Measurements from ENCODE around the gene MAPK8.

The MAPK8 gene

GRCh38 chr10:48399551-48399950, 93.1 kb downstream of the MAPK8 start:
- no peak for DNase-seq (ENCODE audit: low read depth)
- TF ChIP-seq CTCF (IDR thresholded peaks at IDR 0.05; ENCODE audit: low read depth, low read length) (no peak), MYC (IDR thresholded peaks at IDR 0.05; ENCODE audit: low read depth, low read length) (no peak), POLR2A (IDR thresholded peaks at IDR 0.05; ENCODE audit: extremely low read depth, insufficient read length) (no peak), MAX (IDR thresholded peaks at IDR 0.05; ENCODE audit: low read depth, low read length) (no peak)
- no peak overlapping the region for H3K4me3 ChIP-seq (ENCODE audit: low read depth, low read length)

DNA sequence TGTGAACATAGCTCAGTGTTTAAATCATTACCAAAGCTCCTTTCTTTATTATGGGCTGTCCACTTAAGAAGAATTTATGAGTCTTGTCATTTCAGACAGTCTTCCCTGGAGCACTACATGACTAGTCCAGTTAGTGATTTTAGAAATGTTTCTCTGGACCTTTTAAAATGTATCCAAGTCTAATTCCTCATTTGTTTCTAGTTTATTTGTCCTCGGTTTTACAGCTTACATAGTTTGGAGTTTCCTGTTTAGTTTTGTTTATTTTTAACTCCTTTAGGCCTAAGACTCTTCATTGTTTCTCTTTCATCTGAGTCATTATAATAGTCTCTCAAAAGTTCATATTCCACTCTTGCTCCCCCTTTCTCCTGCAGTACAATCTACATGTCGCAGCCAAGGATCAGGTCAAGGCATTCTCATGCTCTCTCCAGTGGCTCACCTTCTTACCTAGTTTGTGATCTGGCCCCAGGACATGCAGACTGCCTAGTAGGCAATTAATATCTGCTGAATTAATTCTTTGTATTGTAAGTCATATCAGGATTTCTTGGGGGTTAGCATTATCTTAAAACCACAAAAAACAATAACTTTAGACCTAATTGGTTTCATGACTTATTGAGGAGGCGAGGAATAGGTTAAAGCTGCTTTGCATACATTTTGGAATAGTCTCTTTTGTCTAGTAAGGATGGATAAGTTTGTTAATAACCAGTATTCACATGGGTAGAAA, 93.8 kb downstream of the MAPK8 start:
- DNase-seq (ENCODE audit: low read depth) = no peak
- TF ChIP-seq POLR2A (IDR thresholded peaks at IDR 0.05; ENCODE audit: extremely low read depth, insufficient read length) (no peak), CTCF (IDR thresholded peaks at IDR 0.05; ENCODE audit: low read depth, low read length) (no peak), MYC (IDR thresholded peaks at IDR 0.05; ENCODE audit: low read depth, low read length) (no peak), MAX (IDR thresholded peaks at IDR 0.05; ENCODE audit: low read depth, low read length) (no peak)

GRCh38 chr10:48400850-48401220, 94.4 kb downstream of the MAPK8 start:
- H3K4me3 ChIP-seq (ENCODE audit: low read depth, low read length) = no peak overlapping the region
- TF ChIP-seq CTCF (IDR thresholded peaks at IDR 0.05; ENCODE audit: low read depth, low read length) (no peak), MYC (IDR thresholded peaks at IDR 0.05; ENCODE audit: low read depth, low read length) (no peak), MAX (IDR thresholded peaks at IDR 0.05; ENCODE audit: low read depth, low read length) (no peak), POLR2A (IDR thresholded peaks at IDR 0.05; ENCODE audit: extremely low read depth, insufficient read length) (no peak)
- no peak for DNase-seq (ENCODE audit: low read depth)

More for the DNA sequence above, 93.8 kb downstream of the MAPK8 start:
- H3K4me3 ChIP-seq (ENCODE audit: low read depth, low read length) = no peak overlapping the region

DNA sequence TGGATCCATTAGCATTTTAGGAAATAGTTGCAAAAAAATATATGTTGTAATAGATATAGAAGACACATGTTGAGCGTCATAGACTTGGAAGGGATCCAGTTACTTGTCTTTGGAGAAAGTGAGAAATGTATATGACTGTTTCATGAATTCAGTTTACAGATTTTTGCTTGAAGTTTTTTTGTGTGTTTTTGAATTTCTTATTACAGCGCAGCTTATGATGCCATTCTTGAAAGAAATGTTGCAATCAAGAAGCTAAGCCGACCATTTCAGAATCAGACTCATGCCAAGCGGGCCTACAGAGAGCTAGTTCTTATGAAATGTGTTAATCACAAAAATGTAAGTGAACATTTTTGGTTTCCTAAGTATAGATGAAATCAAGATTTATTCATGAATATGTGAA, 98.2 kb downstream of the MAPK8 start:
- DNase-seq (ENCODE audit: low read depth) = peak; percentile 28
- H3K4me3 ChIP-seq (ENCODE audit: low read depth, low read length) = no peak overlapping the region
- no peak for TF ChIP-seq MAX (IDR thresholded peaks at IDR 0.05; ENCODE audit: low read depth, low read length)

DNA sequence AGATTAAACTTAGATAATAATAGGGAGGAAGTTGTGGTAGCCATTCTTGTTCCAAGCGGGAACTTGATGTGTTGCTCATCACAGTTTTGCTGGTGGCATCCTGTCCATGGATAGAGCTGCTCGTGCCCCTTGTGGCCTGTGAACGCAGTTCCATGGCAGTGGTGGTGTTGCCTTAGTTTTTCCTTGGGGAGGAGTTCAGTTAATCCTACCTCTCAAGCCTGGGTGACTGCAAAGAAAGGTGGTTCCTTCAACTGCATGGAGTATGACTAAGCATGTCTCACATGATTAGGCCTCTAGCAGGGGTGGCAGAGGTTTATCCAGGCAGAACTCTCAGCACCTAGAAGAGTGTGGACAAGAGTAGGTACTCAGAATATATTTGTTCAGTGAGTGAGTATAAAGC, 99.7 kb downstream of the MAPK8 start:
- DNase-seq (ENCODE audit: low read depth) = peak; percentile 12
- no peak overlapping the region for H3K4me3 ChIP-seq (ENCODE audit: low read depth, low read length)
- TF ChIP-seq MAX (IDR thresholded peaks at IDR 0.05; ENCODE audit: low read depth, low read length) (no peak; the same call in 1 of the 2 replicates), POLR2A (IDR thresholded peaks at IDR 0.05; ENCODE audit: extremely low read depth, insufficient read length) (no peak), CTCF (IDR thresholded peaks at IDR 0.05; ENCODE audit: low read depth, low read length) (no peak), MYC (IDR thresholded peaks at IDR 0.05; ENCODE audit: low read depth, low read length) (no peak)

- no peak overlapping the region for H3K4me3 ChIP-seq (ENCODE audit: low read depth, low read length)
- TF ChIP-seq MAX (IDR thresholded peaks at IDR 0.05; ENCODE audit: low read depth, low read length) (no peak), CTCF (IDR thresholded peaks at IDR 0.05; ENCODE audit: low read depth, low read length) (no peak), MYC (IDR thresholded peaks at IDR 0.05; ENCODE audit: low read depth, low read length) (no peak), POLR2A (IDR thresholded peaks at IDR 0.05; ENCODE audit: extremely low read depth, insufficient read length) (no peak)
- DNase-seq (ENCODE audit: low read depth) = no peak
Observed at GRCh38 chr10:48406658-48407057, 100.2 kb downstream of the MAPK8 start.
